CD4-positive, alpha-beta T cell treated with Interleukin-10 for 1 hour (primary cell): ENCODE measurements around the gene C1orf74.
A peak's percentile ranks its signal among the peaks of the same experiment; 100 is the strongest.

Experiments used
- DNase-seq: peaks from one replicate; pipeline ENCODE4 v3.0.0-alpha.2; 2020

The C1orf74 gene

GRCh38 chr1:209784265-209785169 is at the start of gene C1orf74:
TSS of gene C1orf74 (minus strand) at chr1:209784559. CDS start at chr1:209783634, 925 bp downstream.
- DNase-seq = peak; percentile 98

DNA sequence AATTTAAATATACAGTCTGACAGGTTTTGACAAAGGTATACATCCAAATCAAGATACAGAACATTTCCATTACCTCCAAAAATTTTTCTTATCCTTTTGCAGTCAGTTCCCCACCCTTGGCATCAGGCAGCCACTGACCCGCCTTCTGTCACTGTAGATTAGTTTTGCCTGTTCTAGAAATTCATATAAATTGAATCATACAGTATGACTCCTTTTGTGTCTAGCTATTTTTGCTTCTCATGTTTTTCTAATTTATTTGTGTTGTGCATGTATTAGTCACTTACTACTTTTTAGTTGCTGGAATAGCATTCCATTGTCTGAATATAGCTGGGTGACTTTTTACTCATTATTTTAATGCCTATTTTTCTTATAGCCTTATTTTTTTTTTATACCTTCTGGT is 47.3 kb upstream of the C1orf74 start:
- DNase-seq = no peak

DNA sequence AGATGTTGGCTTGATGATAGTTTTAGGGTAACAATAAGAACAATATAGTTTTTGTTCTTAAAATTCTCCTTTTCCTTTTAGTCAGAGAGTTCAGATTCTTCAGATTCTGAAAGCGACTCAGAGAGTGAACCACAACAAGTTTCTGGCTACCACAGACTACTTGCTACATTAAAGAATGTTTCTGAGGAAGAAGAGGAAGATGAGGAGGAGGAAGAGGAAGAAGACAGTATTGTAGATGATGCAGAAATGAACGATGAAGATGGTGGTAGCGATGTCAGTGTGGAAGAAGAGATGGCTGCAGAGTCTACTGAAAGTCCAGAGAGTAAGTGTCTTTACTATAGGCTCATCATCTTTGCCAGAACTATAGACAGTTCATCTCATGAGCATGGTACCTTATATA is 46.4 kb upstream of the C1orf74 start:
- no peak for DNase-seq

DNA sequence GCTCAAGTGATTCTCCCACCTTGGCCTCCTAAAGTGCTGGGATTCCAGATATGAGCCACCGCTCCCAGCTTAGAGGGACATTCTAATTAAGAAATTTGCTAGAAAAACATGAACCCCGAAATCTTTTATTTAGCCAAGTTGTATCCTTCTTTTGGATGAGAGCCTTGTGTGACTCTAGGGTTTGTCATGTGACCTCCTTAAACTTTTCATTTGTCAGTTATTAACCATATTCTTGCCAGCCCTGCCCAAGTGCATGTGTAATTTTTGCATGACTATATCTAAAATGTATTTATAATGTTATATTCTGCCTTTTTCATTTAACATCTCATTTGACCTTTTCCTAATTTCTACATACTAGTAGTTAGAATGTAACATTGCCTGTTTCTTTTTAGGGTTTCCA is 45.4 kb upstream of the C1orf74 start:
- no peak for DNase-seq

DNA sequence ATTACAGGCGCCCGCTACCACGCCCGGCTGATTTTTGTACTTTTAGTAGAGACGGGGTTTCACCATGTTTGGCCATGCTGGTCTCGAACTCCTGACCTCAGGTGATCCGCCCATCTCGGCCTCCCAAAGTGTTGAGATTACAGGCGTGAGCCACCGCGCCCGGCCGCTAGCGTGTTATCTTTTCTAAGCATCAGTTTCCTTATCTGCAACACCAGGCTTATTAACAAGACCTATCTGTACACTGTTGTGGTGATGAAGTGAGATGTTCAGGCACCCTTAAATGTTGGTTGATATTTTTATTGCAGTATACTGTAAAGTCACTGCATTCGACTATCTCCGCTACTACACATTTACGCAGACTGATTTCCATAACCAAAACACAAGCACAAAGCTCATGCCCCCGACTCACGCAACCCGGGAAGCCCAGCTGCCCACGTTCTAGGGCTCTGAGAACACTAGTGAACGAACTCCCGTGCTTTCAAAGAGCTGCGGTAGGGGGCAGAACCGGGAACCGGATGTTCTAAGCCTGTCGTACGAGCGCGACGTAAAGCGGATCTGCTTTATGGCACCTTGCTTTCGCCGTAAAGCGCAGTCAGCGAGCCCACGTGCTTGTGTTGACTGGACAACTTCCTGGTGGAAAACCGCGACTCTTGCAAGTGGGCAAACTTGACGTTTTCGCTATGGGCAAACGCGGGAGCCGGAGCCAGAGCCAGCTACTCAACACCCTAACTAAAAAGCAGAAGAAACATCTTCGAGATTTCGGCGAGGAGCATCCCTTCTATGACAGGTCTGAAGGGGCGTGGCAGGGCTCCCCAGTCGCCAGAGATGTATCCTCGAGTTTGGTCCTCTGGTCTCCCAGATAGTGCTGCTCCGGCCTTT is 43.3 kb upstream of the C1orf74 start, which contains the start of gene UTP25:
TSS of gene UTP25 (plus strand) at position 589 of the 879 bp plus-strand sequence. CDS start at position 681, 92 bp downstream.
- peak; percentile 95 for DNase-seq

- no peak for DNase-seq
These were observed 41.5 kb upstream of the C1orf74 start for GRCh38 chr1:209825591-209826434.

- DNase-seq = peak; percentile 64
These were observed 39.0 kb upstream of the C1orf74 start for GRCh38 chr1:209823143-209824041.

DNA sequence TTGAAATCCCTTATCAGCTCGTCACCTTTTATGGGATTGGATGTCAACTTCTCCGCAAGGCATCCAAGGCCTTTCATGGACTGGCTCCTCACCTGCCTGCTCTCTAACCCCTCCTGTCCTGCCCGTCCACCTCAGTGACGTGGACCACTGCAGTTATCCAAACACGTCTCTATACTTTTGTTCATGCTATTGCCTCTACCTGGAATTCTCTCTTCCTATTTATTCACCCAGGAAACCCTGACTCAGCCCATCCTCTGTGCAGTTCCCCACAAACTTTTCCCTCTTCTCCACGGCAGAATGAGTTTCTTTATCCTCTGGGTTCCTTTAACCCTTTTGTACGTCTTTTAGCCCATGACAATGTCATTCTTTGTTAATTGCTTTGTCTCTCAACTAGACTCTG is 38.3 kb upstream of the C1orf74 start:
- DNase-seq = no peak

GRCh38 chr1:209820986-209821385 is 36.6 kb upstream of the C1orf74 start:
- no peak for DNase-seq

DNA sequence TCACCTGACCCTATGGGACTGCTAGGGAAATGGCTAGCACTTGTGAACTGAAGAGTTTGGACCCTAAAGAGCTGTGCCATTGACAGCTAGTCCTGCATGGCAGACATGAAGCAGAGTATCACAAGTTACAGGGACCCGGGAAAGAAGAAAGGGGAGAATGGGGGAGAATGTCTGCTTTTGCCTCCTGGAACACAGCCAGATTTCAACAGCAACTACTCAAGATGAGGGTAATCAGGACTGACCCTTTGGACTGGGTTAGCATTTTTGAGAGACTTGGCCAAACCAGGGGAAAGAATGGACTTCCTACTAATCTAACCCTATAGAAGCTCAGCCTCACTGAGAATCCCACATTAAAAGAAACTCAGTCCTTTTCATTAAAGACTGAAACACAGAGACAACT is 34.7 kb upstream of the C1orf74 start:
- DNase-seq = no peak

DNA sequence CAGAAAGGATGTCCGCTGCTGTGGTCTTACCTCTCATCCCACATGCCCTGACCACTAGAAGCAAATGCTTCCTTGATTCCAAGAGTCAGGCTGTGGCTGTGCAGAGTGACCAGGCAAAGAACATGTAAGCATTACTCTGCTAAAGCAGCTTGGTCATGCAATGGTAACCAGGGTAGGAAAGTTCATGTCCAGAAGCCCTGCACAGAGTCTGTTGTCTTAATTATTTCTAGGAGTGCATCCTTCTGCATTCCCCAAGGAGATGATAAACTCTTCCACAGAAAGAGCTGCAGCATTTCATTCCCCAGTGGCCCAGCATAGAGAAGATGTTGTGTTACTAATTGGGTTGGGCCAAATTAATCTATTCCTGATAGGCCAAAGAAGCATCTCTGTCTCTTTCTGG is 33.3 kb upstream of the C1orf74 start:
- DNase-seq = no peak

DNA sequence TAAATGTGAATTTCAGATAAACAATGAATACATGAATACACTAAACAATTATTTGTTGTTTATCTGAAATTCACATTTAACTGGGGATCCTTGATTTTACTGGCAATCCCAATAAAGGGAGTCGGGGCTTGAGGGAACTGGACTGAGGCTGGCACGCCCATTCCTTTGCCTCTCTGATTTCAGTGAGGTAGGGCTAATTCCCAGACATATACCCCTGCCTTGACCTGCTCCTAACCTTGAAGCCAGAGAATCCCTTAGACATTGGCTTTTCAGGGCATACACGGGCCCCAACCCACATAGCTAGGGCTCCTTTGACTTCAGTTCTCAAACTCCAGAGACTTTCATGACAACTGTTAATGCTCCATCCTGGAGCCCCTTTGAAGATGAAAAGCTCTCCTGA is 32.6 kb upstream of the C1orf74 start:
- no peak for DNase-seq

DNA sequence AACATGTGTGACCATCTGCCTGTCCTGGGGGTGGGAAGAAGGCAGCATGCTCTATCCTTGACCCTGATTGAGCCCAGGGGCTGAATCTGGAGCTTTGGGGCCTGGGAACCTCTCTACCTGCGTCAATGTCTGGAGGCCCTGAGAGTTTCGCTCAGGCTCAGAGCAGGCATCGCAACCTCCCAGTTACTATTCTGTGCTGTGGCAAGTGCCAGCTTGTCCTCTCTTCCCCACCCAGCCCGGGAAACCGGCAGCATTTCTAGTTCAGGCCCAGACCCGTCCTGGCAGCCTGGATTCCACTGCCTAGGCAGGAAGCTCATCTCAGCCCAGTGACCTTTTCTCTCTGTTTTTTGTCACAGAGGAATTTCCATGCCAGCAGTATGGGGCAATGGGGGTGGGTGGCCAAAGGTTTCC is 31.6 kb upstream of the C1orf74 start:
- no peak for DNase-seq

- peak; percentile 10 for DNase-seq
These were observed 31.1 kb upstream of the C1orf74 start for GRCh38 chr1:209815490-209815889.

DNA sequence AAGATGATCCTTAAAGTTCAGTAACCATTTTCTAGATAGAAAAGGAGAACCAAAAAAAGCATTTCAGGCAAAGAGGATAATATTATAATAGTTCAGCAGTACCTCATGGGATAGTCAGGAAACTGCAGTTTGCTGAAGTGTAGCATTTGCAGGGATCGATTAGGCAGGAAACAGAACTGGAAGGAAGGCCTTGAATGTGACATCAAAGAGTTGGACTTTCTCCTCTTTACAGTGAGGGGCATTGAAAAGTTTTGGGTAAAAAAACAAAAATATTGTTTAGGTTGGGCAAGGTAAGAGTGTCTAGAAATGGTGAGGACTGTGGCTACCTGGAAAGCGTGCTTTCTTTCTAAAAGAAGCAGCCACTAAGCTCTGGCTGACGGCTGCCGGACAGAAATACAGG is 29.5 kb upstream of the C1orf74 start:
- DNase-seq = no peak

GRCh38 chr1:209810783-209811182 is 26.4 kb upstream of the C1orf74 start:
- DNase-seq = no peak

- DNase-seq = no peak
These were observed 25.3 kb upstream of the C1orf74 start for GRCh38 chr1:209809611-209810010.

DNA sequence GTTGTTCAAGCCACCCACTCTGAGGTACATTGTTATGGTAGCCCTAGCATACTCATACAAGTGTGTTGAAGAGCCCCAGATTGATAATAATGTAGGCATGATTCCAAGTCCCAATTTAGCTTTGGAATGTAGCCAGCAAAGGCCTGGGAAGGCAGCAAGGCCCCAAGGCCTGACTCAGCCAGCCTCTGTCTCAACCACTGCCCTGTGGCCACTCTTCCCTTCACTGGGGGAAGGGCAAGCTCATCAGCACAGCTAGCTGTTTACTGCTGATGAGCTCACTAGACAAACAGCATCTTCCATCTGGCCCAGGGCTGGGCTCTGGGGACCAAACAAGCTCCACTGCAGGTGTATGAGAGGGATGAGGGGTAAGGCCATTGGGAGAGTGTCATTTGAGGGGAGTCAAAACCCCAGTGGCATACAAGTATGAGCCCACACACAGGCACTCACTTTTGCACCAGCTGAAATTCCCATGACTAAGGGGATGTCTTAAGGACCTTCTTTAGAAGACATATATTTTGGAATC is 23.8 kb upstream of the C1orf74 start:
- DNase-seq = no peak

DNA sequence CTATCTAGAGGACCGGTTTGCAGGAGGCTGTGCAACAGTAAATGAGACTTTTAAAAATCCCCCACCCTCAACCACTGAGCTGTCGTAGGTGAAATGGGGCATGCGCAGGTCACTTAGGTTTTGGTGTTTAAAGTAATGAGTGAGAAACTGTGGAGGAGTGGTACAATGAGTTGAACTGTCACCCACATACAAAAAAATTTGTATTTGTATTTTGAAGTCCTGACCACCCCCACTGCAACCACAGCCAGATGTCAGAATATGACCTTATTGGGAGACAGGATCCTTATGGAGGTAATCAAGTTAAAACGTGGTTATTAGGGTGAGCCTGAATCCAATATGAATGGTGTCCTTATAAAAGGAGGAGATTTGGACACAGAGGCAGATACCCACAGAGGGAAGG is 23.1 kb upstream of the C1orf74 start:
- no peak for DNase-seq

DNA sequence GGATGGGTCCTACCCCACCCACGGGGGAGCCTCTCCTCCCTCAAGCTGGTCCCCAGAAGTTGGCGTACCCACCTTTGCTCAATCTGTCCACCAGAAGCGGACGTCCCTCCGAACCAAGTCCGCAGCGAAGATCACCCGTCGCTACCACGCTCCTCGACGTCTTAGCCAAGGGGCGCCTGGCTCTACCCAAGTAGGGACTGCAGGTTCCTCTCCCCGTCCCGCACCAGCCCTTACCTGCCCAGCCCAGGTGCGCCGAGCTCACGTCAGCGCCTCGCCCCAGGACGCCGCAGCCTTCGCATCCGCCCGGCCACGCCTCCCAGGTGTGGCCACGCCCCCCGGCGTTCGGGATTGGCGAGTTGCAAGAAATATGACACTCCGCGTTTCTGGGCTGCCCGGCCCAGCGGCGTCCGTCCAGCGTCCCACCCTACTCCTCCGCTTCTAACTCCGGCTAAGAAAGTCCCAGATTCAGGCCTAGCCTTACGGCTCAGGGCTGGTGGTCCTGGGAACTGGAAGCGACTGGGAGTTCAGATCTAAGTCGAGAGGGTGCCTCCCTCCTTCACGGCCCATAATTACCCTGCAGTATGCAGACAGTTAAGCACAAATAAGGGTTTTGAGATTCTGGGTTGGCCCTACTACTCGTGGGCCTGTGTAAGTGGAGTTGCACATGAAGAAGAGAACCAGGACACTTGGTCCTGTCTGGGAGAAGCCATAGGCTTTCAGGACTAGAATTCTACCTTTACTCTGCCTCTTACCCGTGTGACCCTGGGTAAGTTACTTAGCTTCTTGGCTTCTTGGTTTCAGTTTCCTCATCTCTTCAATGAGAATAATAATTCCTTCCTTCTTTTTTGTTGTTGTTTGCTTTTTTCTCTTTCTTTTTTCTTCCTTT is 21.8 kb upstream of the C1orf74 start, which contains the start of gene IRF6:
TSS of gene IRF6 (minus strand) at position 268 of the 886 bp plus-strand sequence. CDS start 4,729 bp downstream, outside the sequence.
- peak; percentile 84 for DNase-seq
